PC-3 (cell line): ENCODE results near the gene PTPRN2.

ENCODE experiments used
- EZH2 ChIP-seq: fragments of 300-600 bp; sonication (generic); IDR thresholded peaks from one replicate; pipeline ENCODE4 v1.6.1; 2017; ENCODE audit warnings: antibody characterized with exemption, mild to moderate bottlenecking, low read length; ENCODE audit not compliant: unreplicated experiment
- EZH2phosphoT487 ChIP-seq: fragments of 300-600 bp; sonication (generic); IDR thresholded peaks from 2 replicates; pipeline ENCODE4 v1.6.1; 2018; ENCODE audit warnings: mild to moderate bottlenecking, antibody characterized with exemption, low read length, borderline replicate concordance
- TF ChIP-seq, protein P1 (sequence below): fragments of 300-600 bp; sonication (generic); conservative IDR thresholded peaks from 2 replicates; pipeline ENCODE4 v1.5.1; 2017; ENCODE audit warnings: antibody characterized with exemption, low read depth, mild to moderate bottlenecking, low read length

DNA sequence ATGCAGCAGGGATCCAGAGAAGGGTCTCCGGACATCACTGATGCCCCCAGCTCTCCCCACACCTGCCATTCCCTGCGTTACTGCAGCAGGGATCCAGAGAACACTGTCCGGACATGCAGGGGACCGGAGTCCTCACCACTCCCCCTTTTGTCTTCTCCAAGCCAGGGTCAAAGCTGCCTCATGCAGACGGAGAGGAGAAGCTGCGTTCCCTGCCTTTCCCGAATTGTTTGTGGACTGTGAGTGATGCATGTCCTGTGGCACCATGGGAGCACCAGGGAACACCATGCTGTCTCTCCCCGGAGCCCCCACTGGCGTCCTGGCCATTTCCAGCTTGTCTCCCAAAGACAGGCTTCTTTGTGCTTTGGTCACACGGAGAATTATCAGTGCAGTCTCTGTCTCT lies 599.7 kb downstream of the PTPRN2 start:
- TF ChIP-seq, protein P1, sequence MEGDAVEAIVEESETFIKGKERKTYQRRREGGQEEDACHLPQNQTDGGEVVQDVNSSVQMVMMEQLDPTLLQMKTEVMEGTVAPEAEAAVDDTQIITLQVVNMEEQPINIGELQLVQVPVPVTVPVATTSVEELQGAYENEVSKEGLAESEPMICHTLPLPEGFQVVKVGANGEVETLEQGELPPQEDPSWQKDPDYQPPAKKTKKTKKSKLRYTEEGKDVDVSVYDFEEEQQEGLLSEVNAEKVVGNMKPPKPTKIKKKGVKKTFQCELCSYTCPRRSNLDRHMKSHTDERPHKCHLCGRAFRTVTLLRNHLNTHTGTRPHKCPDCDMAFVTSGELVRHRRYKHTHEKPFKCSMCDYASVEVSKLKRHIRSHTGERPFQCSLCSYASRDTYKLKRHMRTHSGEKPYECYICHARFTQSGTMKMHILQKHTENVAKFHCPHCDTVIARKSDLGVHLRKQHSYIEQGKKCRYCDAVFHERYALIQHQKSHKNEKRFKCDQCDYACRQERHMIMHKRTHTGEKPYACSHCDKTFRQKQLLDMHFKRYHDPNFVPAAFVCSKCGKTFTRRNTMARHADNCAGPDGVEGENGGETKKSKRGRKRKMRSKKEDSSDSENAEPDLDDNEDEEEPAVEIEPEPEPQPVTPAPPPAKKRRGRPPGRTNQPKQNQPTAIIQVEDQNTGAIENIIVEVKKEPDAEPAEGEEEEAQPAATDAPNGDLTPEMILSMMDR, result no peak
- TF ChIP-seq EZH2 (no peak), EZH2phosphoT487 (no peak)
